ENCODE results near the gene SEC61B.

SEC61B gene

DNA sequence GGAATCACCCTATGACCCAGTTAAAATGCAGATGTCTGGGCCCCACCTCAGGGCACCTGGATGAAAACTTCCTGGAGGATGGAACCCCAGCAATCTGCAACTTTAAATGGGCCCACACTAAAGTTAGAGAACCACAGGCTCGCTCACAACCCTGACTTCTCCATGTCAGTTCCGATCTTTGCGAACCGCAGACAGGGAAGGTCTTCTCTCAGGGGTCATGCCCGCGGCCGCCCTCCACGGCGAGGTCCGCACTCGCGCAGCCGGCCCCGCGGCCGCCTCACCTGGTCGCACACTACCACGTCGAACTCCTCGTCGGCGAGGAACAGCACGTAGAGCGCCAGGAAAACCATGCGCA, 839 bp upstream of the SEC61B start:
- peak overlapping the region; percentile 84 for H4K91ac ChIP-seq (ENCODE audit: low read length)
- peaks cover 4% of the 10 kb centered on the region for H3K4me1 ChIP-seq (ENCODE audit: control insufficient read depth, insufficient read depth, low read depth, low read length)
- peak overlapping the region; percentile 97 to 98 for H3K18ac ChIP-seq (ENCODE audit: low read depth in 1 of 2, low read length in 2 of 2)
- H3K4me3 ChIP-seq (ENCODE audit: insufficient read depth in 1 of 2, low read depth in 1 of 2, low read length in 2 of 2): peak overlapping the region; percentile 94 to 100
- H2BK5ac ChIP-seq (ENCODE audit: low read depth, low read length, poor library complexity, severe bottlenecking): no peak overlapping the region
- H3K9me3 ChIP-seq (ENCODE audit: control insufficient read depth, low read length): no peaks in the 10 kb centered on the region
- peaks cover 8 to 50% of the 10 kb centered on the region in 2 experiments for H3K36me3 ChIP-seq (ENCODE audit: control insufficient read depth in 1 of 2, insufficient read depth in 2 of 2, low read depth in 1 of 2, low read length in 2 of 2)
- peak overlapping the region; percentile 99 for H2AFZ ChIP-seq (ENCODE audit: low read depth, low read length)
- H2BK15ac ChIP-seq (ENCODE audit: low read depth, poor library complexity, severe bottlenecking): peak overlapping the region; percentile 33
- no peak overlapping the region for H2AK5ac ChIP-seq (ENCODE audit: low read length, severe bottlenecking)
- peaks cover 11% of the 10 kb centered on the region for H3K79me1 ChIP-seq (replicated peaks; ENCODE audit: low read length, poor library complexity, severe bottlenecking)
- H4K8ac ChIP-seq (ENCODE audit: low read length): peak overlapping the region; percentile 98
- H3K27me3 ChIP-seq (ENCODE audit: control insufficient read depth in 1 of 2, insufficient read depth in 1 of 2, low read length in 2 of 2): no peaks in the 10 kb centered on the region
- peak overlapping the region; percentile 51 for H3K4me2 ChIP-seq (ENCODE audit: low read length, poor library complexity, severe bottlenecking)
- no peak overlapping the region for H3K27ac ChIP-seq (ENCODE audit: low read length, poor library complexity, severe bottlenecking)
- peak overlapping the region; percentile 99 for H3K9ac ChIP-seq (ENCODE audit: low read length)
- H2BK12ac ChIP-seq (ENCODE audit: low read length in 2 of 2): peak overlapping the region in 1 of 2 experiments; percentile 73
- H2BK120ac ChIP-seq (ENCODE audit: low read depth, low read length): no peak overlapping the region
- H3K4ac ChIP-seq (ENCODE audit: low read depth in 1 of 2, low read length in 2 of 2): peak overlapping the region; percentile 72 to 97
- peak overlapping the region; percentile 72 to 100 for H3K23ac ChIP-seq (ENCODE audit: low read length in 2 of 2)
- peak overlapping the region in 1 of 2 experiments; percentile 100 for H3K14ac ChIP-seq (ENCODE audit: low read length in 2 of 2)
- under 1% methylated on average over 25 of the region's 25 CpGs for WGBS
- DNase-seq: no peak

DNA sequence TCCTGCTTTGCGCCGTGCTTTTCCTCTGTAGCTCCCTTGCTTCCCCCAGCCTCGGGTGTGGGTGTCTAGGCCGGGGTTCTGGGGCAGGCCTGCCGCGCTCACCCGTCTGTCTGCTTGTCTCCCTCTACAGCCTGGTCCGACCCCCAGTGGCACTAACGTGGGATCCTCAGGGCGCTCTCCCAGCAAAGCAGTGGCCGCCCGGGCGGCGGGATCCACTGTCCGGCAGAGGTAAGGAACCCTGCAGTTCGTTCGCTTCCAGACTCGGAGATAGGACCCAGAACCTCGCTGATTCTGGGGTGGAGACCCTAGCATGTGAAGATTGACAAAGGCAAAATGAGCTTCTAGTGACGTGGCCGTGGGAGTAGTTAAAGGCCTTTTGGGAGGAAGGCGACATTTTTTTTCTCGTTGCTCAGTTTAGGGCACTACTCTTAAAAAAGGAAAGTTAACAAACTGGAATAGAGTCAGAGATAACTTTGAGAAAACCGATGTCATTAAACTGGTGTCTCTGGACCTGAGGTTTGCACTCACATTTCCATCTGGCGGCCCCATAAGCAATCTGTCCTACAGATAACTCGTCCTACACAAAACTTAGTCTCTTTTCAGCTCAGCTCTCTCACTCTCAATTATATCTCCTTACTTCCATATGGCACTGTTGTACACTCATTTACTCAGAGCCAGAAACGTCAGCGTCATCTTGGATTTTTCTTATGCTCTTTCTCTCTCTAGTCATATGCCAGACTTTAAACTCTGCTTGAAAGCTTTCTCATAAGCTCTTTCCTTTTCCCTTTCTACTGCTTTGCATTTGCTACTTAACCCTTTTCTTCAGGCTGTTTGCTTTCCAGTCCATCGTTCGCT, 561 bp downstream of the SEC61B start:
- Histone ChIP-seq H3K79me1 (replicated peaks; ENCODE audit: low read length, poor library complexity, severe bottlenecking) (peaks cover 13% of the 10 kb centered on the region), H3K4ac (ENCODE audit: low read depth in 1 of 2, low read length in 2 of 2) (peak overlapping the region; percentile 83 to 93), H3K4me2 (ENCODE audit: low read length, poor library complexity, severe bottlenecking) (peak overlapping the region; percentile 74), H3K27ac (ENCODE audit: low read length, poor library complexity, severe bottlenecking) (peak overlapping the region; percentile 96), H4K8ac (ENCODE audit: low read length) (peak overlapping the region; percentile 98), H3K18ac (ENCODE audit: low read depth in 1 of 2, low read length in 2 of 2) (peak overlapping the region; percentile 92 to 97), H2BK120ac (ENCODE audit: low read depth, low read length) (peak overlapping the region; percentile 90), H2BK5ac (ENCODE audit: low read depth, low read length, poor library complexity, severe bottlenecking) (no peak overlapping the region), H2AFZ (ENCODE audit: low read depth, low read length) (peak overlapping the region; percentile 91), H2BK15ac (ENCODE audit: low read depth, poor library complexity, severe bottlenecking) (peak overlapping the region; percentile 91), H3K36me3 (ENCODE audit: control insufficient read depth in 1 of 2, insufficient read depth in 2 of 2, low read depth in 1 of 2, low read length in 2 of 2) (peaks cover 13 to 51% of the 10 kb centered on the region in 2 experiments), H3K14ac (ENCODE audit: low read length in 2 of 2) (peak overlapping the region; percentile 67 to 87), H3K9me3 (ENCODE audit: control insufficient read depth, low read length) (no peaks in the 10 kb centered on the region), H2AK5ac (ENCODE audit: low read length, severe bottlenecking) (peak overlapping the region; percentile 72), H3K23ac (ENCODE audit: low read length in 2 of 2) (peak overlapping the region in 1 of 2 experiments; percentile 74), H3K27me3 (ENCODE audit: control insufficient read depth in 1 of 2, insufficient read depth in 1 of 2, low read length in 2 of 2) (no peaks in the 10 kb centered on the region), H3K9ac (ENCODE audit: low read length) (peak overlapping the region; percentile 99), H4K91ac (ENCODE audit: low read length) (peak overlapping the region; percentile 88), H2BK12ac (ENCODE audit: low read length in 2 of 2) (peak overlapping the region in 1 of 2 experiments; percentile 18), H3K4me3 (ENCODE audit: insufficient read depth in 1 of 2, low read depth in 1 of 2, low read length in 2 of 2) (peak overlapping the region; percentile 94 to 100), H3K4me1 (ENCODE audit: control insufficient read depth, insufficient read depth, low read depth, low read length) (peaks cover 4% of the 10 kb centered on the region)
- WGBS: 13% methylated on average over 30 of the region's 30 CpGs
- DNase-seq: no peak

DNA sequence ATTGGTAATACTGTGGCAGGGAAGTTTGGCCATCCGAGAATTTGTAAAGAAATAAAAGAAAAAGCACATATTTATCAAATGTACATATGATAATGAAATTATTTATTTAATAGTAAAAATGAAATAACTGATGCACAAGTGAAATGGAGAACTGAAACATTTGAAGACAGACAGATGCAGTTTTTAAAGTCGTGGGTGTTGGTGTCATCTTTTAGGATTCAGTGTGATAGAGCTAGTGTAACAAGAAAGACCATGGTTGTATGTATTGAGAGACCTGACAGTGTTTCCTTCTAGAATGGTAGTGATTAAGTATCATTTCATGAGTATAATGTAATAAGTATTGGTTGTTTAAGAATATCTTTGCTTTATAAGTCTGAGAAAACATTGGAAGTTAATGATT, 2.4 kb downstream of the SEC61B start:
- Histone ChIP-seq H3K9me3 (ENCODE audit: control insufficient read depth, low read length) (no peaks in the 10 kb centered on the region), H4K8ac (ENCODE audit: low read length) (no peak overlapping the region), H3K14ac (ENCODE audit: low read length in 2 of 2) (no peak overlapping the region), H3K18ac (ENCODE audit: low read depth in 1 of 2, low read length in 2 of 2) (no peak overlapping the region), H3K9ac (ENCODE audit: low read length) (peak overlapping the region; percentile 99), H2BK5ac (ENCODE audit: low read depth, low read length, poor library complexity, severe bottlenecking) (no peak overlapping the region), H3K23ac (ENCODE audit: low read length in 2 of 2) (no peak overlapping the region), H3K79me1 (replicated peaks; ENCODE audit: low read length, poor library complexity, severe bottlenecking) (peaks cover 17% of the 10 kb centered on the region), H2AFZ (ENCODE audit: low read depth, low read length) (no peak overlapping the region), H4K91ac (ENCODE audit: low read length) (no peak overlapping the region), H3K27me3 (ENCODE audit: control insufficient read depth in 1 of 2, insufficient read depth in 1 of 2, low read length in 2 of 2) (no peaks in the 10 kb centered on the region), H2BK120ac (ENCODE audit: low read depth, low read length) (no peak overlapping the region), H2BK12ac (ENCODE audit: low read length in 2 of 2) (no peak overlapping the region), H3K36me3 (ENCODE audit: control insufficient read depth in 1 of 2, insufficient read depth in 2 of 2, low read depth in 1 of 2, low read length in 2 of 2) (peaks cover 19 to 55% of the 10 kb centered on the region in 2 experiments), H3K4me3 (ENCODE audit: insufficient read depth in 1 of 2, low read depth in 1 of 2, low read length in 2 of 2) (no peak overlapping the region), H2BK15ac (ENCODE audit: low read depth, poor library complexity, severe bottlenecking) (no peak overlapping the region), H3K4ac (ENCODE audit: low read depth in 1 of 2, low read length in 2 of 2) (no peak overlapping the region), H2AK5ac (ENCODE audit: low read length, severe bottlenecking) (no peak overlapping the region), H3K4me1 (ENCODE audit: control insufficient read depth, insufficient read depth, low read depth, low read length) (peaks cover 4% of the 10 kb centered on the region), H3K4me2 (ENCODE audit: low read length, poor library complexity, severe bottlenecking) (no peak overlapping the region), H3K27ac (ENCODE audit: low read length, poor library complexity, severe bottlenecking) (no peak overlapping the region)
- WGBS: 89% methylated on average over 1 of the region's 2 CpGs
- DNase-seq: no peak

DNA sequence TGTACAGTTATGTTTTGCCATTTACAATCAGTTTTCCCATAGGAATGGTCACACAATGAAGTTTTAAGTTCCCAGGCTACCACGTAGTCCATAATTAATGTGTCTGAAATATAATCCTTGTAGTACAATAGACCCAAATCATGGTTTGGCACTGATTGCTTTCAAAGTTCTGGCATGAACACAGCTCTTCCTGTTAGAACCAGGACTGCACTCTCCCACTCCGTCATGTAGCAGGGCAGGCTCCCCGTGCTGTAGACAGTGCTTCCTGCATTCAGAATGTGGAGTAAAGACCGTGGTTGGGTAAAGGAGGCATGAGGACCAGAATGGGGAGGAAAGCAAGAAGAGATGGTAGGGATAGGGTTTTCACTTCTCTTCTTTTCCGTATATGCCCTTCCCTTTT, 4.0 kb downstream of the SEC61B start:
- Histone ChIP-seq H3K36me3 (ENCODE audit: control insufficient read depth in 1 of 2, insufficient read depth in 2 of 2, low read depth in 1 of 2, low read length in 2 of 2) (peaks cover 19 to 72% of the 10 kb centered on the region in 2 experiments), H2BK5ac (ENCODE audit: low read depth, low read length, poor library complexity, severe bottlenecking) (no peak overlapping the region), H2BK12ac (ENCODE audit: low read length in 2 of 2) (no peak overlapping the region), H4K91ac (ENCODE audit: low read length) (no peak overlapping the region), H3K9me3 (ENCODE audit: control insufficient read depth, low read length) (no peaks in the 10 kb centered on the region), H3K4ac (ENCODE audit: low read depth in 1 of 2, low read length in 2 of 2) (no peak overlapping the region), H3K27me3 (ENCODE audit: control insufficient read depth in 1 of 2, insufficient read depth in 1 of 2, low read length in 2 of 2) (no peaks in the 10 kb centered on the region), H2AK5ac (ENCODE audit: low read length, severe bottlenecking) (no peak overlapping the region), H2AFZ (ENCODE audit: low read depth, low read length) (no peak overlapping the region), H3K23ac (ENCODE audit: low read length in 2 of 2) (no peak overlapping the region), H3K4me2 (ENCODE audit: low read length, poor library complexity, severe bottlenecking) (no peak overlapping the region), H2BK120ac (ENCODE audit: low read depth, low read length) (no peak overlapping the region), H3K14ac (ENCODE audit: low read length in 2 of 2) (no peak overlapping the region), H3K9ac (ENCODE audit: low read length) (no peak overlapping the region), H3K79me1 (replicated peaks; ENCODE audit: low read length, poor library complexity, severe bottlenecking) (peaks cover 19% of the 10 kb centered on the region), H2BK15ac (ENCODE audit: low read depth, poor library complexity, severe bottlenecking) (no peak overlapping the region), H4K8ac (ENCODE audit: low read length) (no peak overlapping the region), H3K27ac (ENCODE audit: low read length, poor library complexity, severe bottlenecking) (no peak overlapping the region), H3K18ac (ENCODE audit: low read depth in 1 of 2, low read length in 2 of 2) (no peak overlapping the region), H3K4me3 (ENCODE audit: insufficient read depth in 1 of 2, low read depth in 1 of 2, low read length in 2 of 2) (no peak overlapping the region), H3K4me1 (ENCODE audit: control insufficient read depth, insufficient read depth, low read depth, low read length) (peaks cover 1% of the 10 kb centered on the region)
- no peak for DNase-seq
- 100% methylated on average over 3 of the region's 5 CpGs for WGBS

All from mesenchymal stem cell (in vitro differentiated cells and primary cell).